ENCODE data around the gene PPM1K. TPM values are rescaled to one million over a fixed set of nuclear protein-coding genes. Genes with fewer than 3 reads are reported as not detected.

The PPM1K gene
- total RNA-seq, 1 experiment from 2014 or later, result 117 TPM

GRCh38 chr4:88244056-88244455 lies 40.3 kb downstream of the PPM1K start:
- Histone ChIP-seq H3K9me2 (replicated peaks; ENCODE audit: insufficient read depth, low read length) (no peaks in the 10 kb centered on the region), H3K27ac (ENCODE audit: low read length) (no peak overlapping the region), H3K9me3 (ENCODE audit: low read length) (no peaks in the 10 kb centered on the region), H3K79me2 (ENCODE audit: low read length) (no peaks in the 10 kb centered on the region), H3K36me3 (ENCODE audit: insufficient read depth, low read length) (no peaks in the 10 kb centered on the region), H3K27me3 (ENCODE audit: low read length) (no peaks in the 10 kb centered on the region), H3K4me3 (ENCODE audit: low read length) (no peak overlapping the region), H4K20me1 (ENCODE audit: insufficient read depth, low read depth, low read length) (no peaks in the 10 kb centered on the region), H3K9ac (ENCODE audit: low read length) (no peak overlapping the region), H3K4me1 (ENCODE audit: low read length) (peaks cover 4% of the 10 kb centered on the region), H3K4me2 (ENCODE audit: low read depth, low read length, poor library complexity, severe bottlenecking) (no peak overlapping the region), H2AFZ (ENCODE audit: low read length) (no peak overlapping the region)
- DNase-seq, result no peak

- Histone ChIP-seq H3K4me1 (ENCODE audit: low read length) (peaks cover 4% of the 10 kb centered on the region), H3K36me3 (ENCODE audit: insufficient read depth, low read length) (no peaks in the 10 kb centered on the region), H3K27ac (ENCODE audit: low read length) (no peak overlapping the region), H3K79me2 (ENCODE audit: low read length) (no peaks in the 10 kb centered on the region), H3K9me3 (ENCODE audit: low read length) (no peaks in the 10 kb centered on the region), H3K4me3 (ENCODE audit: low read length) (no peak overlapping the region), H3K27me3 (ENCODE audit: low read length) (no peaks in the 10 kb centered on the region), H3K4me2 (ENCODE audit: low read depth, low read length, poor library complexity, severe bottlenecking) (no peak overlapping the region), H3K9me2 (replicated peaks; ENCODE audit: insufficient read depth, low read length) (no peaks in the 10 kb centered on the region), H2AFZ (ENCODE audit: low read length) (no peak overlapping the region), H3K9ac (ENCODE audit: low read length) (no peak overlapping the region), H4K20me1 (ENCODE audit: insufficient read depth, low read depth, low read length) (no peaks in the 10 kb centered on the region)
- no peak for DNase-seq
Measured at GRCh38 chr4:88242144-88242543, 42.2 kb downstream of the PPM1K start.

GRCh38 chr4:88240297-88240714 lies 44.1 kb downstream of the PPM1K start:
- H3K27me3 ChIP-seq (ENCODE audit: low read length), result no peaks in the 10 kb centered on the region
- H3K27ac ChIP-seq (ENCODE audit: low read length), result no peak overlapping the region
- no peaks in the 10 kb centered on the region for H3K9me2 ChIP-seq (replicated peaks; ENCODE audit: insufficient read depth, low read length)
- no peak overlapping the region for H3K4me3 ChIP-seq (ENCODE audit: low read length)
- H3K4me1 ChIP-seq (ENCODE audit: low read length), result peaks cover 4% of the 10 kb centered on the region
- no peaks in the 10 kb centered on the region for H4K20me1 ChIP-seq (ENCODE audit: insufficient read depth, low read depth, low read length)
- DNase-seq, result no peak
- no peak overlapping the region for H3K9ac ChIP-seq (ENCODE audit: low read length)
- H3K4me2 ChIP-seq (ENCODE audit: low read depth, low read length, poor library complexity, severe bottlenecking), result no peak overlapping the region
- H3K79me2 ChIP-seq (ENCODE audit: low read length), result no peaks in the 10 kb centered on the region
- H3K9me3 ChIP-seq (ENCODE audit: low read length), result no peaks in the 10 kb centered on the region
- no peaks in the 10 kb centered on the region for H3K36me3 ChIP-seq (ENCODE audit: insufficient read depth, low read length)
- no peak overlapping the region for H2AFZ ChIP-seq (ENCODE audit: low read length)

GRCh38 chr4:88230969-88231771 lies 53.2 kb downstream of the PPM1K start:
- Histone ChIP-seq H2AFZ (ENCODE audit: low read length) (no peak overlapping the region), H3K9ac (ENCODE audit: low read length) (no peak overlapping the region), H3K4me1 (ENCODE audit: low read length) (no peaks in the 10 kb centered on the region), H3K4me3 (ENCODE audit: low read length) (no peak overlapping the region), H3K9me3 (ENCODE audit: low read length) (no peaks in the 10 kb centered on the region), H4K20me1 (ENCODE audit: insufficient read depth, low read depth, low read length) (no peaks in the 10 kb centered on the region), H3K27ac (ENCODE audit: low read length) (no peak overlapping the region), H3K79me2 (ENCODE audit: low read length) (no peaks in the 10 kb centered on the region), H3K36me3 (ENCODE audit: insufficient read depth, low read length) (no peaks in the 10 kb centered on the region), H3K9me2 (replicated peaks; ENCODE audit: insufficient read depth, low read length) (no peaks in the 10 kb centered on the region), H3K4me2 (ENCODE audit: low read depth, low read length, poor library complexity, severe bottlenecking) (no peak overlapping the region), H3K27me3 (ENCODE audit: low read length) (no peaks in the 10 kb centered on the region)
- no peak for DNase-seq

GRCh38 chr4:88230461-88230891 lies 53.9 kb downstream of the PPM1K start:
- no peaks in the 10 kb centered on the region for H4K20me1 ChIP-seq (ENCODE audit: insufficient read depth, low read depth, low read length)
- no peak overlapping the region for H3K4me2 ChIP-seq (ENCODE audit: low read depth, low read length, poor library complexity, severe bottlenecking)
- H3K9ac ChIP-seq (ENCODE audit: low read length), result no peak overlapping the region
- DNase-seq, result no peak
- no peaks in the 10 kb centered on the region for H3K79me2 ChIP-seq (ENCODE audit: low read length)
- no peaks in the 10 kb centered on the region for H3K27me3 ChIP-seq (ENCODE audit: low read length)
- no peak overlapping the region for H2AFZ ChIP-seq (ENCODE audit: low read length)
- no peaks in the 10 kb centered on the region for H3K36me3 ChIP-seq (ENCODE audit: insufficient read depth, low read length)
- H3K9me2 ChIP-seq (replicated peaks; ENCODE audit: insufficient read depth, low read length), result no peaks in the 10 kb centered on the region
- H3K27ac ChIP-seq (ENCODE audit: low read length), result no peak overlapping the region
- H3K9me3 ChIP-seq (ENCODE audit: low read length), result no peaks in the 10 kb centered on the region
- H3K4me1 ChIP-seq (ENCODE audit: low read length), result no peaks in the 10 kb centered on the region
- no peak overlapping the region for H3K4me3 ChIP-seq (ENCODE audit: low read length)

- no peaks in the 10 kb centered on the region for H3K9me3 ChIP-seq (ENCODE audit: low read length)
- no peaks in the 10 kb centered on the region for H4K20me1 ChIP-seq (ENCODE audit: insufficient read depth, low read depth, low read length)
- H3K27me3 ChIP-seq (ENCODE audit: low read length), result no peaks in the 10 kb centered on the region
- H3K4me3 ChIP-seq (ENCODE audit: low read length), result no peak overlapping the region
- H3K79me2 ChIP-seq (ENCODE audit: low read length), result no peaks in the 10 kb centered on the region
- no peak for DNase-seq
- no peak overlapping the region for H3K27ac ChIP-seq (ENCODE audit: low read length)
- no peaks in the 10 kb centered on the region for H3K4me1 ChIP-seq (ENCODE audit: low read length)
- no peak overlapping the region for H3K9ac ChIP-seq (ENCODE audit: low read length)
- no peaks in the 10 kb centered on the region for H3K9me2 ChIP-seq (replicated peaks; ENCODE audit: insufficient read depth, low read length)
- no peak overlapping the region for H3K4me2 ChIP-seq (ENCODE audit: low read depth, low read length, poor library complexity, severe bottlenecking)
- H3K36me3 ChIP-seq (ENCODE audit: insufficient read depth, low read length), result no peaks in the 10 kb centered on the region
- H2AFZ ChIP-seq (ENCODE audit: low read length), result no peak overlapping the region
Measured at GRCh38 chr4:88227734-88228133, 56.6 kb downstream of the PPM1K start.

GRCh38 chr4:88226143-88226542 lies 58.2 kb downstream of the PPM1K start:
- H3K36me3 ChIP-seq (ENCODE audit: insufficient read depth, low read length), result no peaks in the 10 kb centered on the region
- H3K9me3 ChIP-seq (ENCODE audit: low read length), result no peaks in the 10 kb centered on the region
- DNase-seq, result no peak
- H3K4me3 ChIP-seq (ENCODE audit: low read length), result no peak overlapping the region
- H3K9ac ChIP-seq (ENCODE audit: low read length), result no peak overlapping the region
- H3K79me2 ChIP-seq (ENCODE audit: low read length), result no peaks in the 10 kb centered on the region
- no peaks in the 10 kb centered on the region for H4K20me1 ChIP-seq (ENCODE audit: insufficient read depth, low read depth, low read length)
- H3K4me2 ChIP-seq (ENCODE audit: low read depth, low read length, poor library complexity, severe bottlenecking), result no peak overlapping the region
- H3K9me2 ChIP-seq (replicated peaks; ENCODE audit: insufficient read depth, low read length), result no peaks in the 10 kb centered on the region
- no peak overlapping the region for H3K27ac ChIP-seq (ENCODE audit: low read length)
- no peak overlapping the region for H2AFZ ChIP-seq (ENCODE audit: low read length)
- H3K4me1 ChIP-seq (ENCODE audit: low read length), result no peaks in the 10 kb centered on the region
- no peaks in the 10 kb centered on the region for H3K27me3 ChIP-seq (ENCODE audit: low read length)

- H3K27me3 ChIP-seq (ENCODE audit: low read length), result no peaks in the 10 kb centered on the region
- no peak overlapping the region for H3K27ac ChIP-seq (ENCODE audit: low read length)
- no peak overlapping the region for H3K9ac ChIP-seq (ENCODE audit: low read length)
- H3K4me2 ChIP-seq (ENCODE audit: low read depth, low read length, poor library complexity, severe bottlenecking), result no peak overlapping the region
- no peaks in the 10 kb centered on the region for H4K20me1 ChIP-seq (ENCODE audit: insufficient read depth, low read depth, low read length)
- no peak overlapping the region for H3K4me3 ChIP-seq (ENCODE audit: low read length)
- H3K36me3 ChIP-seq (ENCODE audit: insufficient read depth, low read length), result no peaks in the 10 kb centered on the region
- no peak for DNase-seq
- H2AFZ ChIP-seq (ENCODE audit: low read length), result no peak overlapping the region
- H3K79me2 ChIP-seq (ENCODE audit: low read length), result no peaks in the 10 kb centered on the region
- H3K4me1 ChIP-seq (ENCODE audit: low read length), result no peaks in the 10 kb centered on the region
- H3K9me2 ChIP-seq (replicated peaks; ENCODE audit: insufficient read depth, low read length), result no peaks in the 10 kb centered on the region
- no peaks in the 10 kb centered on the region for H3K9me3 ChIP-seq (ENCODE audit: low read length)
Measured at GRCh38 chr4:88225232-88226105, 58.9 kb downstream of the PPM1K start.
